HepG2 (cell line): ENCODE data around the gene INTS4. TPM values are rescaled to one million over a fixed set of nuclear protein-coding genes. Genes with fewer than 3 reads are reported as not detected.

Experiments
- ARNT2 ChIP-seq: sonication (generic); formaldehyde crosslinking; IDR thresholded peaks from 2 replicates; pipeline ENCODE4 v1.8.0; 2022; ENCODE audit warnings: mild to moderate bottlenecking, low read depth, missing genetic modification reagents, moderate library complexity
- CC2D1A ChIP-seq: sonication (generic); formaldehyde crosslinking; IDR thresholded peaks from 2 replicates; pipeline ENCODE4 v1.8.1; 2023; ENCODE audit warnings: mild to moderate bottlenecking, missing genetic modification reagents
- CCAR2 ChIP-seq: fragments of 200-400 bp; formaldehyde crosslinking; optimal IDR thresholded peaks from 2 replicates; pipeline ENCODE3; 2018; ENCODE audit warnings: low read depth, mild to moderate bottlenecking, low read length, moderate library complexity
- FLYWCH1 ChIP-seq: sonication (generic); formaldehyde crosslinking; IDR thresholded peaks from 2 replicates; pipeline ENCODE4 v1.8.1; 2023; ENCODE audit warnings: mild to moderate bottlenecking, missing genetic modification reagents
- GMEB2 ChIP-seq: IDR thresholded peaks from 2 replicates; pipeline ENCODE4 v1.6.1; 2016; ENCODE audit warnings: missing biosample characterization, missing genetic modification reagents, low read depth
- GPBP1L1 ChIP-seq: sonication (generic); formaldehyde crosslinking; IDR thresholded peaks from 2 replicates; pipeline ENCODE4 v1.5.0; 2020; ENCODE audit warnings: mild to moderate bottlenecking, missing genetic modification reagents
- HDAC2 ChIP-seq: sonication (generic); formaldehyde crosslinking; IDR thresholded peaks from 2 replicates; pipeline ENCODE4 v1.4.0; 2020; ENCODE audit warnings: missing genetic modification reagents
- HNRNPK ChIP-seq: fragments of 200-400 bp; formaldehyde crosslinking; IDR thresholded peaks from 2 replicates; pipeline ENCODE4 v1.6.1; 2018; ENCODE audit warnings: low read length, low read depth, moderate library complexity, mild to moderate bottlenecking; ENCODE audit not compliant: poor library complexity, severe bottlenecking
- IRF2 ChIP-seq: IDR thresholded peaks from 2 replicates; pipeline ENCODE4 v1.6.1; 2018; ENCODE audit warnings: missing genetic modification reagents, missing compliant biosample characterization
- JDP2 ChIP-seq: sonication (generic); formaldehyde crosslinking; IDR thresholded peaks from 2 replicates; pipeline ENCODE4 v1.8.1; 2022; ENCODE audit warnings: missing genetic modification reagents, borderline replicate concordance
- MED8 ChIP-seq: sonication (generic); formaldehyde crosslinking; IDR thresholded peaks from 2 replicates; pipeline ENCODE4 v1.8.1; 2023; ENCODE audit warnings: mild to moderate bottlenecking, missing genetic modification reagents; ENCODE audit not compliant: insufficient replicate concordance
- MEF2D ChIP-seq: sonication (generic); formaldehyde crosslinking; IDR thresholded peaks from 2 replicates; pipeline ENCODE4 v1.5.1; 2020; ENCODE audit warnings: mild to moderate bottlenecking, missing genetic modification reagents
- PRPF4 ChIP-seq: fragments of 200-400 bp; formaldehyde crosslinking; IDR thresholded peaks from 2 replicates; pipeline ENCODE4 v1.6.1; 2016; ENCODE audit warnings: low read length, low read depth; ENCODE audit not compliant: poor library complexity, severe bottlenecking
- RFXANK ChIP-seq: IDR thresholded peaks from 2 replicates; pipeline ENCODE4 v1.6.1; 2016
- SNAI1 ChIP-seq: sonication (generic); formaldehyde crosslinking; IDR thresholded peaks from 2 replicates; pipeline ENCODE4 v1.5.0; 2020; ENCODE audit warnings: mild to moderate bottlenecking, missing genetic modification reagents, borderline replicate concordance
- TCF7 ChIP-seq: sonication (generic); IDR thresholded peaks from 2 replicates; pipeline ENCODE4 v1.6.1; 2016; ENCODE audit warnings: antibody characterized with exemption, low read depth
- TOPORS ChIP-seq: sonication (generic); formaldehyde crosslinking; IDR thresholded peaks from 2 replicates; pipeline ENCODE4 v1.8.0; 2023; ENCODE audit warnings: mild to moderate bottlenecking, missing genetic modification reagents
- TRIM24 ChIP-seq: sonication (generic); formaldehyde crosslinking; IDR thresholded peaks from 2 replicates; pipeline ENCODE4 v1.8.0; 2022; ENCODE audit warnings: mild to moderate bottlenecking, missing genetic modification reagents
- ZBTB39 ChIP-seq: sonication (generic); formaldehyde crosslinking; IDR thresholded peaks from 2 replicates; pipeline ENCODE4 v1.5.0; 2020; ENCODE audit warnings: missing genetic modification reagents
- ZNF224 ChIP-seq: sonication (generic); formaldehyde crosslinking; IDR thresholded peaks from 2 replicates; pipeline ENCODE4 v1.5.0; 2020; ENCODE audit warnings: mild to moderate bottlenecking, missing genetic modification reagents
- ZNF225 ChIP-seq: sonication (generic); formaldehyde crosslinking; IDR thresholded peaks from 2 replicates; pipeline ENCODE4 v1.4.0; 2020; ENCODE audit warnings: mild to moderate bottlenecking, missing genetic modification reagents
- ZNF605 ChIP-seq: sonication (generic); formaldehyde crosslinking; IDR thresholded peaks from 2 replicates; pipeline ENCODE4 v1.8.0; 2022; ENCODE audit warnings: mild to moderate bottlenecking, missing genetic modification reagents
- ZNF770 ChIP-seq: sonication (generic); formaldehyde crosslinking; IDR thresholded peaks from 2 replicates; pipeline ENCODE4 v1.5.0; 2020; ENCODE audit warnings: mild to moderate bottlenecking, missing genetic modification reagents
- polyA plus RNA-seq, 8 experiments: library from polyadenylated mRNA; depleted of rRNA in 3 of 8; stranded (reverse) in 7 of 8; unstranded in 1 of 8; fragments of >200 nt; fragmentation: Illumina TruSeq in 4 of 8; extraction: Trizol in 4 of 8; gene quantifications; 2 replicates each; pipeline versions ENCODE4 v1.2.1 to v1.2.3, GENCODE V29; 2011 to 2016; ENCODE audit warnings: low read depth in 4 of 8, missing spikeins in 1 of 8, mixed read lengths in 1 of 8; ENCODE audit not compliant: insufficient read depth in 1 of 8
- total RNA-seq, 5 experiments: library from RNA; depleted of rRNA; stranded (reverse); fragments of >200 nt; fragmentation: Illumina TruSeq; extraction: Trizol; gene quantifications; 2 replicates each; pipeline ENCODE4 v1.2.3, GENCODE V29; 2016; ENCODE audit warnings: low read depth in 1 of 5

INTS4 gene
- total and polyA plus RNA-seq, 2 of the 13 experiments (the other 11 are each of a cell fraction or from before 2014, with no cell fraction given): 37.3 to 44.8 TPM

GRCh38 chr11:78022397-78023396 is 28.2 kb upstream of the INTS4 start, which contains the start of gene KCTD14 (continued):
- no peak for TF ChIP-seq CCAR2
- no peak for TF ChIP-seq ZNF770 (CRISPR knock-in tag)
- TF ChIP-seq ZNF225: no peak
- TF ChIP-seq MEF2D (CRISPR knock-in tag): peak; percentile 62
- peak; percentile 37; the same call in 1 of the 2 replicates for TF ChIP-seq IRF2 (CRISPR knock-in tag)
- TF ChIP-seq HDAC2 (CRISPR knock-in tag): peak; percentile 12
- TF ChIP-seq MED8 (CRISPR knock-in tag): no peak
- no peak for TF ChIP-seq GMEB2
- no peak for TF ChIP-seq ZBTB39 (CRISPR knock-in tag)
- no peak; the same call in 1 of the 2 replicates for TF ChIP-seq ZNF605 (CRISPR knock-in tag)
- no peak for TF ChIP-seq CC2D1A (CRISPR knock-in tag)
- no peak for TF ChIP-seq FLYWCH1
- no peak for TF ChIP-seq SNAI1 (CRISPR knock-in tag)
- TF ChIP-seq PRPF4: no peak
- TF ChIP-seq RFXANK (CRISPR knock-in tag): no peak
- TF ChIP-seq TCF7: no peak
- TF ChIP-seq ARNT2: peak; percentile 73; the same call in 1 of the 2 replicates
- no peak for TF ChIP-seq JDP2 (CRISPR knock-in tag)
- TF ChIP-seq TRIM24 (CRISPR knock-in tag): no peak
- no peak for TF ChIP-seq GPBP1L1 (CRISPR knock-in tag)
- TF ChIP-seq TOPORS (CRISPR knock-in tag): peak; percentile 65; the same call in 1 of the 2 replicates
- TF ChIP-seq ZNF224 (CRISPR knock-in tag): no peak; the same call in 1 of the 2 replicates
- TF ChIP-seq HNRNPK: peak; percentile 46
